ENCODE measurements around the gene SERPINB2.

DNA sequence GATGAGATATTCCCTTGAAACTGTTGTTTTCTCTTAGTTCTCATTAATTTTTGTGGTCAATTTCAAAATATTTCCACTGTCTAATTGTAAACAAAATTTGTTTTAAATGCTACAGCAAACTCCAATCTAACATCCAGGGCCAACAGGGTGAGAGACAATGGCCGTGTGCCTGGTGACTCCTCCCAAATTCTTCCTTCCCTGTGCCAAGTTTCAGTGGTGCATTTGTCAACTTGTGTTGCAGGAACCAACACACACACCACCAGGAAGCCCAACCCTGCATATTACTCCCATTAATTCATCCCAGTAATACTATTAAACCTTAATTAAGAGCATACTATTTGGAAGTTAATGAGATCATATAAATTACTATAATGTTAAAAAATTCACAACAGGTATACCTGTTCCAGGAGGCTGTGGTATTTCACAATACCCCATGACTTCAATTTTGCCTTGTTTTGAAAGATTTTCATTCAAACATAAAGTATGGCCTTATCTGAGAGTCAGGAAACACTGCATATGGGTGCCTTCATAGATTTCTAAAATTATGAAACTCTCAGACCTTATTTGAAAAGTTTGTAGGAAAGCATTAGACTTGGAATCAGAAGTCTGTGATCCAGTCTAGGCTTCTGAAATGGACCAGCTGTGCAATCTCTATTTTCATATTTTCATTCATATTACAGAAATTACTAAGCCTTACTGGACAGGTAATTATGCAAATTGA is 1.1 kb downstream of the SERPINB2 start:
- TF ChIP-seq CTCF (IDR thresholded peaks at IDR 0.05) (no peak), POLR2A (IDR thresholded peaks at IDR 0.05) (no peak), EP300 (IDR thresholded peaks at IDR 0.05) (no peak), POLR2AphosphoS5 (IDR thresholded peaks at IDR 0.05) (no peak)
